Dermis blood vessel endothelial cell (primary cell): ENCODE measurements around the gene NPAS4. TPM values are rescaled to one million over a fixed set of nuclear protein-coding genes. Genes with fewer than 3 reads are reported as not detected.
"Not testable (repeated sequence)": the region's sequence is repeated elsewhere in the genome, so short reads cannot be mapped to it uniquely, and the experiment has no call there.

Experiments used
- DNase-seq: peaks from one replicate; pipeline ENCODE4 v3.0.0; 2010
- total RNA-seq: library from RNA; depleted of rRNA; stranded (reverse); fragments of >200 nt; gene quantifications from 2 replicates; pipeline ENCODE4 v1.2.3, GENCODE V29; 2014

Gene NPAS4
- total RNA-seq = not detected in 2 replicates

GRCh38 chr11:66420671-66421476 is at the start of gene NPAS4:
Gene NPAS4 (plus strand): TSS chr11:66421035. CDS start chr11:66421180, 145 bp downstream.
- no peak for DNase-seq

DNA sequence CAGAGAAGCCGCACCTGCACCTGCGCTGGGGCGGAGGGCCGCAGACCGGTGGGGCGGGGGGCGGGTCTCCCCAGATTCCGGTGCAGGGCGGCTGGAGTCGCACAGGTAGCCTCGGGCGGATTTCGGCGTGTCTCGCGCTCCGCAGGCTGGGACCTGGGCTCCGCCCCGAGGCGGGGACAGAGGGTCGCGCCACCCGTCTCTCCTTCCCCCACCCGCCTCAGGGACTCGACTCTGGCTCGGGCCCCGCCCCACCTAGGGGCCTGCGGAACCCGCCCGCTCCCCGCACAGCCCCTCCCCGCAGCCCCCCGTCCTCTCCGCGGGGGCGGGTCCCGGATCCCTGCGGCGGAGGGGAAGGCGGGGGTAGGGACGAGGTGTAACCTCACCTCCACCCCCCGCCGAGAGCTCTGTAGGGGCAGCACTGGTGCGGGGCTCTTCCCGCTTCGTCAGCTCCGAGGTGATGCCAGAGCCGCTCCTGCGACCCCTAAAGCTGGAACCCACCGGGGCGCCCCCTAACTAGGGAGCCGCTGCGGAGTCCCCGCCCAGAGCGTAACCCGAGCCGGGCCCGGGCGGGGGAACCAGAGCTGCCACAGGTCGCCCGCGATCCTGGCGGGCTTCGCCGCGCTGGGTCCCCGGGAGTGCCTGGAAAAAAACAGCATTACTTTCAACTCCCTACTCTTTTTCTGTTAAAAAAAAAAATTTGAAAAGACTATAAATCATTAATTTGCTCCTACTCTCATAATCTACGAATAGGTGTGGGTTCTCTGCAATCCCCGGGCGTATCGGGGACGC is 49.0 kb upstream of the NPAS4 start, which contains the start of gene SLC29A2:
Gene SLC29A2, minus strand, starts transcription at position 134 of the 789 bp plus-strand sequence. CDS start 169 bp downstream, outside the sequence.
- DNase-seq = no peak

DNA sequence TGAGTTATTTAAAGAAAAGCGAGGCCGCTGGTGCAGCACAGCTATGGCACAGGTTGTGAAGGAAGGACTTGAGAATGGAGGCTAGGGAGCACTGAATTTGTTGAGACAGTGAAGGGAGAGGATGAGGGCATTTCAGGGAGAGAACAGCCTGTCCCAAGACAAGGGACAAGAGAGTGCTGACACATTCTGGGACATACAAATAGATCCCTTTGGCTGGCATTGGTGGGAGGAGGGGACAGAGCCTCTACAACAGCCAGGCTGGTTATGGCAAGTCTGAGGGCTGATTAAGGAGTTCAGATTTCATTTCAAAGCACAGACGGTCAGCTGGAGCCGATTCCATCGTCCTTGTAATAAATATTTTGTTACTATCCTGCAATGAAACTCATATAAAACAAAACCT is 47.6 kb upstream of the NPAS4 start:
- DNase-seq = no peak

GRCh38 chr11:66373690-66374287 is 47.0 kb upstream of the NPAS4 start:
- not testable (repeated sequence) for DNase-seq

- peak; percentile 10 for DNase-seq
Observed at GRCh38 chr11:66380264-66380663, 40.6 kb upstream of the NPAS4 start.

DNA sequence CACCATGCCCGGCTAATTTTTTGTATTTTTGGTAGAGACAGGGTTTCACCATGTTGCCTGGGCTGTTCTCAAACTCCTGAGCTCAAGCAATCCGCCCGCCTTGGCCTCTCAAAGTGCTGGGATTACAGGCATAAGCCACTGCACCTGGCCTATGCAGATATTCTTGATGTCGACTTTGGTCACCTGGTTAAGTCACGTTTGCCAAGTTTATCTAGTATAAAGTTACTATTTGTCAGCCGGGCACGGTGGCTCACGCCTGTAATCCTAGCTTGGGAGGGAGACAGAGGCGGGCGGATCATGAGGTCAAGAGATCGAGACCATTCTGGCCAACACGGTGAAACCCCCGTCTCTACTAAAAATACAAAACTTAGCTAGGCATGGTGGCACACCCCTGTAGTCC is 36.5 kb upstream of the NPAS4 start:
- DNase-seq = not testable (repeated sequence)

- peak; percentile 87 for DNase-seq
Observed at GRCh38 chr11:66386171-66387069, 34.4 kb upstream of the NPAS4 start.

DNA sequence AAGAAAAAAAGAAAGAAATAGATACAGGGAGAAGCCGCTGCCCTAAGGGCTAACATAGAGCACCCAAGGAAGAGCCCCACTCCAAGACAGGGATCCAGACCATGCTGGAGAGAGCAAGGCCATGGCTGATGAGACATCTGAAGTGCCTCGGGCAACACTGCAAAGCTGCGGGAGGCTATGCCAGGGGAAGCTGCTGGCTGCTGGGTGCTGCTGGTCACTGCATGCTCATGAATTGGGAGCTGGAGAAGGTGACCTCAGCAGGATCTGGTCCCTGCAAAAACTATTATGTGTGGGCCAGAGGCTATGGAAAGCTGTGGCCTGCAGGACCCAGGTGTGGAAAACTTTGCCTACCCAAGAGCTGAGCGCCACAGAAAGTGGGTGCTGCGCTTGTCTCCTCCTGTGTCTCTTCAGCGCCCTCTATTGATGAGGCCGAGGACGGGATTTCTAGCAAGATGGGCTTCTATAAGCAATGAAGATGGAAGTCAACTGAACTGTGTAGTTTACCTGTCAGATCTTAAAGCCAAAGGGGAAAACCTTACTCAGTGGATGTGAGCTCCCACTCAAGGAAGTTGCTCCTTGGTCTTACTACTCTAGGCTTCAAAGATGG is 32.0 kb upstream of the NPAS4 start:
- DNase-seq = peak; percentile 82

GRCh38 chr11:66391322-66391721 is 29.5 kb upstream of the NPAS4 start:
- no peak for DNase-seq

GRCh38 chr11:66393954-66394353 is 26.9 kb upstream of the NPAS4 start:
- DNase-seq = no peak

DNA sequence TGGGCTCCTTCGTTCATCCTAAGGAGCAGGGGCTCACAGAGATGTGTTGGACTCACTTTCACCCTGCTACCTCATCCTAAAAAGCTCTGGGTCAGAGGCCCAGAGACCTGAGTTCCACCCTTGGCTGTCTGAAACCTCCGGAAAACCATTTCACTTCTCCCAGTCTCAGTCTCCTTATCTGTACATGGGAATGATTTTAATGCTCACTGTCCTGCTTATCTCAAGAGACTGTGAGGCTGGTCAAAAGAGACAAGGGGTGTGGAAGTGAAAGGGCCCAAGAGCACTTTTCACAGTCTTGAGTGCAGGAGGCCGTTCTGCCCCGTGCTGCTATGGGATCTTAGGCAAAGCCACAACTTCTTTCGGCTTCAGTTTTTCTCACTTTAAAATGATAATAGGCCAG is 13.2 kb upstream of the NPAS4 start:
- DNase-seq = no peak

GRCh38 chr11:66408488-66409214 is 12.2 kb upstream of the NPAS4 start:
- DNase-seq = peak; percentile 91

- DNase-seq = no peak
Observed at GRCh38 chr11:66409226-66409625, 11.6 kb upstream of the NPAS4 start.

GRCh38 chr11:66410191-66410590 is 10.6 kb upstream of the NPAS4 start:
- no peak for DNase-seq

- no peak for DNase-seq
Observed at GRCh38 chr11:66411323-66411722, 9.5 kb upstream of the NPAS4 start.

GRCh38 chr11:66412110-66412509 is 8.7 kb upstream of the NPAS4 start:
- DNase-seq = no peak

DNA sequence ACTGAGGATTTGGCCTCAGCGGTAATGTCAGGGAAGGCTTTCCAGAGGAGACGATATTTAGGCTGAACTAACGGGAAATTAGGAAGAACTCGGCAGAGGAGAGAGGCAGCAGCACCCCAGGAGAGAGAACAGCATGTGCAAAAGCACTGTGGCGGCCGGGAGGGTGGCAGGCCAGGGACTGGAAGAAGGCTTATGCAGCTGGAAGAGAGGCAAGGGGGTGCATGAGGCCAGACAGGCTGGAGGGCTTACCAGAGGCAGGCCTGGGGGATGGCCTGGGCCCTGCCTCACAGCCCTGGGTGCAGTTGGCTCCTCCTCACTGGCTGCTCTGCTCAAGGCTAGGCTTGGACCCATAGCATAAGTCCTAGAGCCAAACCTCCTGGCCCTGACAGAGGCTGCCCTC is 7.7 kb upstream of the NPAS4 start:
- DNase-seq = no peak

GRCh38 chr11:66414120-66414934 is 6.5 kb upstream of the NPAS4 start:
- DNase-seq = no peak

- no peak for DNase-seq
Observed at GRCh38 chr11:66415423-66415822, 5.4 kb upstream of the NPAS4 start.

DNA sequence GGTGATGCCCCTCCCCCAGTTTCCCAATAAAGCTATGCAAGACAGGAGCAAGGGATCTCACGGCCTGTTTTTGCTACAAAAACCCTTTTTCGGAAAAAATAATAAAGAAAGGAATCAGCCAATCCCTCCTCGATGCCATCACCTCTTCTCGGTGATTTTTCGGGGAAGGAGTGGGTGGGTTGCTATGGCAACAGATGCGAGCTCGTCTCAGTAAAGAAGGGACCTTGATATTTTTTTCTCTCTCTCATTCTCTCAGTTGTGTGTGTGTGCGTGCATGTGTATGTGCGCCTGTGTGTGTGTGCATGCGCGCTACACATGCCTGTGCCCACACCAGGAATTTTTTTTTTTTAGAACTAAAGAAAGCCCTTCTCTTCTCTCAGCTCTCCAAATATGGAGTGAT is 3.8 kb upstream of the NPAS4 start:
- DNase-seq = no peak
